ENCODE measurements around the gene IFIT1. TPM values are rescaled to one million over a fixed set of nuclear protein-coding genes. Genes with fewer than 3 reads are reported as not detected.

The IFIT1 gene
- total RNA-seq, 3 donors from 2014 or later: 0.13 to 0.41 (median 0.28) TPM

Other genes starting within 250 kb of the IFIT1 start
- gene CH25H, start 185.3 kb upstream of the IFIT1 start, total RNA-seq: under 1 TPM in 2 of 3 donors, not detected in 1; 0.11 to 0.61 TPM
- gene LIPA, start 140.8 kb upstream of the IFIT1 start, total RNA-seq: 10 to 100 TPM; 13.2 to 15.8 (median 14.7) TPM
- 1 to 10 TPM in 2 of 3 donors, under 1 TPM in 1; 0.87 to 1.7 (median 1.5) TPM for gene IFIT2, start 90.6 kb upstream of the IFIT1 start, total RNA-seq
- gene IFIT3, start 64.6 kb upstream of the IFIT1 start, total RNA-seq: 1 to 10 TPM; 2.1 to 3.9 (median 3.4) TPM
- gene IFIT1B, start 14.6 kb upstream of the IFIT1 start, total RNA-seq: not detected
- 10 to 100 TPM in 2 of 3 donors, 1 to 10 TPM in 1; 7.8 to 11.9 (median 10.7) TPM for gene IFIT5, start 21.9 kb downstream of the IFIT1 start, total RNA-seq
- gene SLC16A12, start 143.0 kb downstream of the IFIT1 start, total RNA-seq: not detected